Neural crest cell (in vitro differentiated cells): ENCODE results near the gene AP3B2. TPM values are rescaled to one million over a fixed set of nuclear protein-coding genes. Genes with fewer than 3 reads are reported as not detected.
A peak's percentile ranks its signal among the peaks of the same experiment; 100 is the strongest.

Experiments used
- DNase-seq: peaks from one replicate; pipeline ENCODE4 v3.0.0; 2021; ENCODE audit warnings: low read depth, mixed read lengths, low spot score
- H3K27ac Mint-ChIP-seq: one replicate; pipeline ENCODE4 v1.8.0; 2021; ENCODE audit warnings: mild to moderate bottlenecking, mixed read lengths; ENCODE audit not compliant: unreplicated experiment
- H3K27me3 Mint-ChIP-seq: 2 replicates; pipeline ENCODE4 v1.8.0; 2021; ENCODE audit warnings: low read depth, mild to moderate bottlenecking, mixed read lengths
- H3K36me3 Mint-ChIP-seq: 2 replicates; pipeline ENCODE4 v1.8.0; 2021; ENCODE audit warnings: low read depth, mild to moderate bottlenecking, mixed read lengths
- H3K4me1 Mint-ChIP-seq: 2 replicates; pipeline ENCODE4 v1.8.0; 2021; ENCODE audit warnings: mixed read lengths
- H3K4me3 Mint-ChIP-seq: one replicate; pipeline ENCODE4 v1.8.0; 2021; ENCODE audit warnings: mild to moderate bottlenecking, mixed read lengths
- H3K9me3 Mint-ChIP-seq: 2 replicates; pipeline ENCODE4 v1.8.0; 2021; ENCODE audit warnings: mixed read lengths
- total RNA-seq: library from RNA; stranded (reverse); gene quantifications from 2 replicates; pipeline ENCODE4 v1.2.1, GENCODE V29; 2021
- TF ChIP-seq, protein P1 (sequence below): fragments of 200-600 bp; sonication (generic); conservative IDR thresholded peaks from 2 replicates; pipeline ENCODE4 v1.5.0; 2021; ENCODE audit warnings: antibody characterized with exemption, mild to moderate bottlenecking

AP3B2 gene
- total RNA-seq, 1 donor from 2014 or later, result 20.0 TPM

DNA sequence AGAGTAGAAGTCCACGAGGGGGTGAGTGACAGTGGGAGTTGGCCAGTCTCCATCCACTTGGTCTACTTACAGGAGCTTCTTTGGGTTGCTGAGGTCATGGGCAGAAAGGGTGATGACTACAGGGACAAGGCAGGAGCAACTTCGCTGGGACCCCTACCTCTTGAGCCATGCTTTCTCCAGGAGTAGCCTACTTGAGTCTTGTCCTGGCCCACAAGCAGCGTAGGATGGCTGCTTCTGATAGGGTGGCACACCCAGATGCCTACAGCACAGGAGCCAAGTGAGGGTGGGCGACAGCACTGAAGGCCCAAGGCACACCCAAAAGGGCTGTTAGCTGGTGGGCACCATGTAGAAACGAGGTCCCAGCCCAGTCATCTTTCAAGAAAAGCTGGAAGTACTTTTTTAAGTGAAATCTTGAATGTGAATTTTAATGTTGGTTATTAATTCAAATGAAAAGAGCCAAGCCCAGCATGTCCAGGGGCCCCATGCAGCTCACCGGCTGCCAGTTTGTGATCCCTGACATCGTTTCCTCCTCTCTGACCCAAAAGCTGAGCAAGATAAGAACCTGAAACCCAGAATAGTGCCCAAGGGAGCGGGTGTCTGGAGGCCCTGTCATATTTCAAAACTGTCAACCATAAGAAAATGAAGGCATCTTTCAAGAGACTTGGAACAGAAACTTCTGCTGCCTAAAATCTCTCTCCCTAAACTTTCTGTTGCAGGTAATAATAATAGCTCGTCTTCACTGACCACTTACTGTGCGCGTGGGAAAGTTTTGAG is 60.3 kb downstream of the AP3B2 start:
- Mint-ChIP-seq H3K27ac (no peak overlapping the region), H3K4me1 (peaks cover 9% of the 10 kb centered on the region), H3K27me3 (peaks cover 91% of the 10 kb centered on the region), H3K9me3 (no peaks in the 10 kb centered on the region), H3K36me3 (no peaks in the 10 kb centered on the region), H3K4me3 (peak overlapping the region; percentile 52)
- TF ChIP-seq, protein P1, sequence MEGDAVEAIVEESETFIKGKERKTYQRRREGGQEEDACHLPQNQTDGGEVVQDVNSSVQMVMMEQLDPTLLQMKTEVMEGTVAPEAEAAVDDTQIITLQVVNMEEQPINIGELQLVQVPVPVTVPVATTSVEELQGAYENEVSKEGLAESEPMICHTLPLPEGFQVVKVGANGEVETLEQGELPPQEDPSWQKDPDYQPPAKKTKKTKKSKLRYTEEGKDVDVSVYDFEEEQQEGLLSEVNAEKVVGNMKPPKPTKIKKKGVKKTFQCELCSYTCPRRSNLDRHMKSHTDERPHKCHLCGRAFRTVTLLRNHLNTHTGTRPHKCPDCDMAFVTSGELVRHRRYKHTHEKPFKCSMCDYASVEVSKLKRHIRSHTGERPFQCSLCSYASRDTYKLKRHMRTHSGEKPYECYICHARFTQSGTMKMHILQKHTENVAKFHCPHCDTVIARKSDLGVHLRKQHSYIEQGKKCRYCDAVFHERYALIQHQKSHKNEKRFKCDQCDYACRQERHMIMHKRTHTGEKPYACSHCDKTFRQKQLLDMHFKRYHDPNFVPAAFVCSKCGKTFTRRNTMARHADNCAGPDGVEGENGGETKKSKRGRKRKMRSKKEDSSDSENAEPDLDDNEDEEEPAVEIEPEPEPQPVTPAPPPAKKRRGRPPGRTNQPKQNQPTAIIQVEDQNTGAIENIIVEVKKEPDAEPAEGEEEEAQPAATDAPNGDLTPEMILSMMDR, result no peak
- DNase-seq, result no peak

- Mint-ChIP-seq H3K4me3 (peak overlapping the region; percentile 52), H3K36me3 (no peaks in the 10 kb centered on the region), H3K4me1 (peaks cover 16% of the 10 kb centered on the region), H3K9me3 (no peaks in the 10 kb centered on the region), H3K27ac (no peak overlapping the region), H3K27me3 (peaks cover 91% of the 10 kb centered on the region)
- TF ChIP-seq, protein P1, result no peak
- no peak for DNase-seq
Measured at GRCh38 chr15:82648257-82649103, 61.2 kb downstream of the AP3B2 start.

DNA sequence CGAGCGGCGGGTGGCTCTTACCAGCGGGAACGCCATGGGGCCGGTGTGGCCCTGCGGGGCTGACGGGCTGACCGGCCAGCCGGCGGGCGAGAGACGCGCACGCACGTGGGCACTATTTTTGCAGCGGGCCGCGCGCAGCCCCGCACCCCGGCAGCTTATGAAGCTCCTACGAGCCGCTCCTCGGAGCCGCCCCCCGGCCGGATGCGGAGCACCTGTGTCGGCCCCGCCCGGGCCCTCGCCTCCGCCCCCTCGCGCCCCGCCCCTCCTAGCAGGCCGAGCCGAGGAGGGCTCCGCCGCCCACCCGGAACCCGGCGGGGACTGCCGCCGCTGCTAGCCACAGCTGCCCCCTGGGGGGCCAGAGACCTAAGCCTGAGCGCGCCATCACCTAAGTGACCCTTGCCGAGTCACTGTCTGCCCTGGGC is 61.8 kb downstream of the AP3B2 start:
- TF ChIP-seq, protein P1, result no peak
- Mint-ChIP-seq H3K9me3 (no peaks in the 10 kb centered on the region), H3K4me1 (peaks cover 16% of the 10 kb centered on the region), H3K4me3 (peak overlapping the region; percentile 52), H3K27ac (no peak overlapping the region), H3K36me3 (no peaks in the 10 kb centered on the region), H3K27me3 (peaks cover 91% of the 10 kb centered on the region)
- DNase-seq, result no peak

DNA sequence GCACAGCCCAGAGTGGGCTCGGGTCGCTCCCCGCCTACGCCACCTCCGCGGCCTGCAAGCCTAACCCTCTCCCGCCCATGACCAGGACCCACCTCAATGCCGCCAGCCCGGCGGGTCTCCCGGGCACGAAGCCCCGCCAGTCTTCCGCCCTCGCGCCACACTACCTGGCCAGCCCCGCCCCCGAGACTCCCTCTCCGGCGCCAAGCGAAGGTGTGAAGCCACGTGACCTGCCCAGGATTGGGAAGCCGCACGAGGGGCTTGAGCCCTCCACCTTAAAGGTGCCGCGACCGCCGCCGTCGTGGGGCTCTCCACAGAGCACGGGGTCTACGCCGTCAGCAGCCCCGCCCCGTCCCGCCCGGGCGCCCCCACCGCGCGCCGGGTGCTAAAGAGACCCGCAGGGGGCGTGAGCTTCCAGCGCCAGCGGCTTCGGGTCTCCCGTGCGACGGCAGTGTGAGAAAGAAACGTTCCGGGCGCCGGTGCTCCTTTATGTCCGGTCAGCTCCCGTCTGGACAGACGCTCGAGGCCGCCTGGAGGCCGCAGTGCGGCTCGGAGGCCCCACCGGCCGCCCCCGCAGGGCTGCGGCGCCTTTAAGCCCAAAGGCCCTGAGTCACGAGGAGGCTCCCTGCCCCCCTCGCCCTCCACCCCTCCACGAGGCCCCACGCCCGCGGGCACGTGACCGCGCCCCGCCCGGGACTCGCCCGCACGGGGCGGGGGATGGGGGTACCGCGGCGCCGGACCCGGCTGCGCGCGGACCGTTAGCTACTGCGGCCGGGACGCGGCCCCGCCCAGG is 62.4 kb downstream of the AP3B2 start, which contains the start of gene CPEB1:
CPEB1 (minus strand) TSS at position 319 of the 790 bp plus-strand sequence. CDS start 18,904 bp downstream, outside the sequence.
- TF ChIP-seq, protein P1, result peak; percentile 27
- peaks cover 91% of the 10 kb centered on the region for H3K27me3 Mint-ChIP-seq
- peak; percentile 12 for DNase-seq
- no peaks in the 10 kb centered on the region for H3K9me3 Mint-ChIP-seq
- H3K36me3 Mint-ChIP-seq, result no peaks in the 10 kb centered on the region
- H3K4me3 Mint-ChIP-seq, result peak within 1 kb of the TSS; percentile 52
- no peak within 1 kb of the TSS for H3K27ac Mint-ChIP-seq
- H3K4me1 Mint-ChIP-seq, result peaks cover 16% of the 10 kb centered on the region
